T-helper 1 cell (primary cell): Measurements from ENCODE around the gene GPC3.
"Not testable (repeated sequence)": the region's sequence is repeated elsewhere in the genome, so short reads cannot be mapped to it uniquely, and the experiment has no call there.

ENCODE experiments used
- DNase-seq, 5 donors: peaks; one replicate each; pipeline ENCODE4 v3.0.0-alpha.2; 2012 to 2020

Gene GPC3

DNA sequence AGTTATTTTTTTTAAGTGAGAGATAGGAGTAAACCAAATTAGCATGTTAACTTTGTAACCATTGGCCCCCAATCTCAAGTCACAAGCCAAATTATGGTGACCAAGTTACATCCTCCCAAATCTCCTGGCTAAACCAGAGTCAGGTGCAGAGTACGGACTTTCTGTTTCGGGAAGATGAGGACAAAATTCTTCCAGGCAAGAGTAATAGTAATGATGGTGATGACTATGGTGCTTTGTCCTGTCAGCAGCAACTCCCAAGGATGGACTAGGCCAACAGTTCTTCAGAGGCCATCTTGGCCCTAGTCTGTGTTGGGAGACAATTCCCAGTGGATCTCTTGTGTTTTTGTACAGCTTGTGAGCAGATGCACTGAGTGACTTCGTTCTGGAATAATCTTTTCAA lies 148.8 kb downstream of the GPC3 start:
- no peak for DNase-seq

DNA sequence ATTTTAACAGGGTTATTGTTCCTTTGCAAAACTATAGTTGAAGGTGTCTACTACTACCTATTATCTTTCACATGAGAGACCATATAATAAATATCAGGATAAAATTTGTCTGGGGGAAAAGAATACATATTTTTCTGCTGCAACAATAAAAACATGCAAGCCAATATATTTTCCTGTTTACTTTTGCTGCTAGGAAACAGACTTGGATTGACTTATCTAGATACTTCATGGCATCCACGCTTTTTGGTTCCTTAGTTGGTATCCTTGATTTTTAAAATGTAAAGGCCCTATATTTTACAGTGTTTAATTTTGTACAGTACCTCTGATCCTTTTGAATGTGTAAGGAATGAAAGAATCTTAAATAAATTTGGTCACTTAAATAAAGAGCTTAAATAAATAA lies 150.6 kb downstream of the GPC3 start:
- no peak for DNase-seq

DNA sequence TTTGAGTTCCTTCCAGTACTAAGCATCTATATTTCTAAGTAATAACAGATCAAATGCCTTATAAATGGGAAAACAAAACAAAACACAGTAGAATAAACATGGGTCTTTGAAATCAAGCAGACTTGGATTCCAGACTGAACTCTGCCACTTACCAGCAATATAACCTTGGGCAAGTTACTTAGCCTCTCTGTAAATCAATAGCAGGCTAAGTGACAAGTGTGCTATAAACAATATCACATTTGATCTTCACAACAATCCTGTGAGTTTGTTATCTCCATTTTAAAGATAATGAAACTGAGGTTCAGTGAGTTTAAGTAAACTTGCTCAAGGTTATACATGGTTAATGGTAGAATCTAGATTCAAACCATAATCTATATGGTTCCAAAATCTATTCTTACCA lies 165.8 kb downstream of the GPC3 start:
- no peak for DNase-seq

DNA sequence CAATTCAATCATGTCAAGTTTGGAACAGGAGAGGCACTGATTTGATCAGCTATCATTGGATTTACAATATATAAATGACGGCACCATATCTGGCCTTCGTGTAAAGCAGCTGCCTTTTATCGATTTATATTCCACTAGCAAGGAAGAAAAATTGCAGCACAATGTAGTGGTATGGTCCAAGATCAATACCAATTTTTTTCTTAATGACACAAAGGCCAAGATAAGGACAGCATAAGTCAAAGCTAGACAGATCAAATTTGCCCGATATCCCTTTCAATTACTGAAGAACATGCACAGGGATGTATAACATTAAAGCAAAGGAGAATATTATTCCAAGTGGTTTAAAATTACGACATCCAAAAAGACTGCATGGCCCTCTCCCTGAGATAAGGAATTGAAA lies 167.4 kb downstream of the GPC3 start:
- DNase-seq: no peak

DNA sequence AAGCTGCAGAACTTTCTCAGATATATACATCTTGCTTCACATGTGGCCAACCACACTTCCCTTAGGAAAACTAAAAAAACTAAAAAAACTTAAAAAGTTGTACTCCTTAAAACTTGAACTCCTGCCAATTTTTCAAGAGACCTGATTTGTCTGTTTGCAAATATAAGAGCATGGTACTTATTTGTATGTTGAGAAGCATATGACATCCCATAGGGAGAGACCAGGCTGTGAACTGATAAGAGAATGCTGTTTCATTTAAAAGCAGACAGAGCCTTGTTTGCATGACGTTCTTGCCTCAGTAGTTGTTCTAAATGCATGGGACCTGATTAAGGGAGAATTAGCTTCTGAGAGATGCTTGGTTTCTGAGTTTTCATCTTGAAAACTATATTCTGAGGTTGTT lies 169.9 kb downstream of the GPC3 start:
- no peak for DNase-seq

DNA sequence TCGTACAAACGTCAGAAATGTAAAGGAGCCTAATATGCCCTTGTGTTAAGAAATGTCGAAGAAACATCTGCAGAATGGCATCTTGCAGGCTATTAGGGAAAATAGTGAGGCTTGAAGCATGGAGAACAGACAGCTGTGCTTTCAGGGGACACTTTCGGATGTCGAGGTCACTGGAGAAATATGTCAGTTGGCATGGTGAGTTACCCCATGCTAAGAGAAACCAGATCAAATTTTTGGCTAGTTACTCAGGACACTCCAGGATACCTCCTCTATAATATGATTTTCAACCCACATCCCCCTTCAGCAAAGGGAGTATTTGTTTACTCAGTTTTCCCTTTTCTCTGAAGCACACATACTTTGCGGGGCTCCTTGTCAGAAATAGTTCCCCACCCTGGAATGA lies 171.4 kb downstream of the GPC3 start:
- DNase-seq: no peak

DNA sequence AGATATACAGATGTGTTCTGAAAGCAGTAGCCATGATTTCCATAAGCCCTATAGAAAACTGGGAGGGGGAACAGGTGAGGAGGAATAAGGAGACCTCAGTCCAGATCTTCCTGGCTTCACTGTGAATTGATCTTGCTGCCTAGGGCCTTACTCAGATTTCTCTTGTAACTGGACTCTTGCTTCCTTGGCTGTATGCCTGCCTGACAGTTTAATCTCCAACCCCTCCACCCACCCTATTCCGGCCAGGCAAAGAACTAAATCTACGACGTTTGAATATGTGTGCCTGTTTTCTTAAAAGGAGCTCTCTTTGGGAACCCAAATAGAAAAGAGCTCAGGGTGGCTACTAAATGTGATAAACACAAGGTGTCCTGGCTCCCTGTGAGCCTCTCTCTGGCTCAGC lies 173.0 kb downstream of the GPC3 start:
- no peak for DNase-seq

DNA sequence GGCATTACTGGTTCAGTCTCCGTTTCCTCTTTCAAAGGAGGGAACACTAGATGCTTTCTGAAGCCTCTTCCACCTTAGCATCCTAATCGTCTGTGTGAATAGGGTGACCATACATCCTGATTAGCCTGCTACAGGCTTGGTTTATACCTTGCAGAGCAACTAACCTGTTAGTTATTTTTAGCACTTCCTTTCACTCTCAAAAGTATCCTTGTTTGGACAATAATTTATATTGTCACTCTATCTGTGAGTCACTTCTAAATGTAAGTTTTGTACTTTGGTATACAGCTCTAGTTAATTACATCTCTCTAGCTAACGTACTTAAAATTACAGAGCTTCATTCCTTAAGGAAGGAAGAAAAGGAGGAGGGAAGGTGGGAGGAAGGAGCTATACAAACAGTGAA lies 174.5 kb downstream of the GPC3 start:
- DNase-seq: no peak

DNA sequence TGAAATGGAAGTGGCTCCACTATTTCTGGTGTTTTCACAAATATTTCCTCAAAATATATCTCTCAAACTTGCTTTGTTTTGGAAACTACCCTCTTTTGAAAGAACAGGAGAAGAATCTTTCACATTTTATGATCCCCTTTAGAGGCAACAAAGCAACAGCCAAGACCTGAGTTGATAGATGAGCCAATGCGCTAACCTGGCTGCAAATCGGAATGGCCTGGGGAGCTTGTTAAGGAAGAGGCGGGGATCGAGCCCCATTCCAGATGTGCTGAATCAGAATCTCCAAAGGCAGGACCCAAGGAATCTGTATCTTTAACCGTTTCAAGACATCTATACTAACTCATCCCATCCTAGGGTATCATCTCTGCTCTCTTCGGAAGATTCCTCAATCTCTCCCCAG lies 181.3 kb downstream of the GPC3 start:
- DNase-seq: no peak

DNA sequence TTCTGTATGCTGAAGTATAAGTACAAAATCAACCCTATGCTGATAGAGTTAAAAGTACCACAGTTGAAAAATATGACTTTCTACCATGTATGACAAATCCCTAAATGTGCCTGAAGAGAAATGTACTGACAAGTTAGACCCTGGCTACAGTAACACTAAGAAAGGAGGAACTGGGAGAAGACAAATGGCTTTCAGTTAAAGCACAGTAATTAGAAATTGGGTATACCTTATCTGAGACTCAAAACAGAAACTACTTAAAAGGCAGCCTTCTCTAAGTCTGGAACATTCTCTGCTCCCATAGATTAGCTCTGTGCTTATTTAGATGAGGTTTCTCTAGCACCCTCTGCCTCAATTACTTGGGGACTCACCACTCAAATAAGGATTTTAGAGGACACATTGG lies 189.1 kb downstream of the GPC3 start:
- no peak for DNase-seq

DNA sequence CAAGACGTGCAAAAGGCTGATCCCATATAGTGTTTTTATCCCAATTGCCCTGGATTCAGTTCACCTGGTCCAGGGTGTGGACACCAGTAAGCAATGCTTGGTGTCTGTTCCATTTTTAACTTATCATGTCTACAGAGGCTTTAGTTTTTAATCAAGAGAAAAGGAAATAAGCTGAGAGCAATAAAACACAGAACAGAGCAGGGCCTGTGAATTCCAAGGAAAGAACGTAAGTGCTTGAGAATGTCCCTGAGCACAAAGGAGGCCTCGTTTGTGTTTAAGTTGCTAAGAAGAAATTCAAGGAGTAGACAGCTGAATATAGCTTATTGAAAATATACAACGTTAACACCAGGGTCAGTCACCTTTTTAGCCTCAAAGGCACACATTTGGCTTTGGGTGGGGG lies 191.3 kb downstream of the GPC3 start:
- DNase-seq: no peak

DNA sequence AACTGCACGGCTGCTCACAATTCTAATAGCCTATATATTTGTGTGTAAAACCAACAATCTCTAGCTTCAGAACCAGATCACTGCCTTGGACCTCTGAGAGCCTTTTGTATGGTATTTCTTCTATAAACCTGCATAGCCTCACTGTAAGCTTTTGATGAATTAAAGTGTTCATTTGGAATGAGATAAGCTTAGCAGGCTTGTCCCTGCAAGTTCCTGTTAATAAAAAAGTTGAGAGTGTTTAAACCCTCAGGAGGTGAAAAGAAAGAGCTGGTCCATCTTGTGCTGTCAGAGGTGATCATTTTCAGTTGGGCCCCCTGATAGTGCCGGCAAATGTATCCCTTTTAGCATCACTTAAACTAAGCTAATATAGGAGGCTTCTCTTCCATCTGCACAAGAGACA lies 191.8 kb downstream of the GPC3 start:
- DNase-seq: no peak

DNA sequence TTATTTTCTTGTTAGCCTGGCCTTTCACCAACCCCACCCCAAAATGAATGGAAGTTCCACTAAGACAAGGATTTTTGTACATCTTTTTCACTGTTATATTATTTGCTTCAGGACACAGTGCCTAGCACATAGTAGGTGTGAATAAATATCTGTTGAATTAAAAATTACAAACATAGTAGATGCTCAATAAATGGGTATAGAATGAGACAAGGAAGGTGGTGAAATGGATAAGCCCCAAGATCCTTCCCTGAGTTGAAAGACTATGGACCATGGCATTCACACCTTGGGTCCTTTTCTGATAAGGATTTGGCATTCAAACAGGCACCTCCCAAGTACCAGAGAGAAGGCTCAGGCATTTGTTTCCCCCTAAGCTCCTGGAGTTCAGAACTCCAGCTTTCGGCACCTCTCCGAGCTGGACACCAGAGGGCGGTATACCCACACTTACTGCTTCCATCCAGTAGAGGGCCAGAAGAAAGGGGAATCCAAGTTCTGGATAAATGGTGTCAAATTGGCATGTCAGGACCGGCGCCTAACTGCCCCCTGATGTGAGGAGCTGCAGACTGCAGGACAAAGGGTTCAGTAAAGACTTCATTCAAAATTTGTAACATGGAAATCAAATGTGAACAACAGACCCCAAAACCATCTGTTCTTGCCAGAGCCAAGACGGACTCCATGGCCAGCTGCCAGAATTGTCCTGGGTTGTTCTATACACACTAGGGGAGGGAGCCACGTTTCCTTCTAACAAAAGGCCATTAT lies 193.0 kb downstream of the GPC3 start:
- peak; percentile 7 to 53 (median 25) for DNase-seq

DNA sequence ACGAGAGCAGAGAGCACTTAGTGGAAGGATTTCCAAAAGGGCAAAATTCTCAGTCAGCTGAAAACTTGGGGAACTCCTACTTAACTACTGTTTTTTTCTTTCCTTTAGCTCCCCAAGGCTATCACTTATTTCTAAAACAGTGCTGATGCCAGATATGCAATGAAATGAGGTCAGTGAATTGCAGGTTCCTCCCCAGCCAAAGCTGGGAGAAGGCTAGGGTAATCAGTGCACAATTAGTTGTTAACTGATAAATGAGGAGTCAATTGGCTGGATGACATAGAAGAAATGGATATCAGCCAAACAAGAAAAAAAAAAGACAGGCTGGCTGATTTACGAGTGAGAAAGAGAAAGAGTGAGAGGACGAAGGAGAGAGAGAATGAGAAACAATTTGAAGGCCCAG lies 195.6 kb downstream of the GPC3 start:
- DNase-seq: no peak

DNA sequence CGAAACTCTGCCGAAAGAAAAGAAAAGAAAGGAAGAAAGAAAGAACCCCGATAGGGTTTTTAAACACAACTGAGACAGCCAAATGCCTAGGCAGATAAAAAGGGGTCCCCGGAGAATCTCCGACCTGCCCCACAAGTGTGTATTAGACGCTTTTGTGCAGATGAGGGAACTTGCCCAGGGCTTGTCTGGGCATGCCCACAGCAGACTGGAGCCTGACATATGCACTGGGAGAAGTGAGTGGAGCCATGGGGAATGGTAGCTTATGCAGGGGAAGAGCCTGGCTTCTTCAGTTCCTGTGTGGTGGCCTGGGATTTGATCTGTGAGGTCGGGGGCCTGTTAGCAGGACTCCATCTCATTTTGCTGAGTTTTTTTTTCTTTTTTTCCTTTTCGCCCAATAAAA lies 199.0 kb downstream of the GPC3 start:
- no peak for DNase-seq

DNA sequence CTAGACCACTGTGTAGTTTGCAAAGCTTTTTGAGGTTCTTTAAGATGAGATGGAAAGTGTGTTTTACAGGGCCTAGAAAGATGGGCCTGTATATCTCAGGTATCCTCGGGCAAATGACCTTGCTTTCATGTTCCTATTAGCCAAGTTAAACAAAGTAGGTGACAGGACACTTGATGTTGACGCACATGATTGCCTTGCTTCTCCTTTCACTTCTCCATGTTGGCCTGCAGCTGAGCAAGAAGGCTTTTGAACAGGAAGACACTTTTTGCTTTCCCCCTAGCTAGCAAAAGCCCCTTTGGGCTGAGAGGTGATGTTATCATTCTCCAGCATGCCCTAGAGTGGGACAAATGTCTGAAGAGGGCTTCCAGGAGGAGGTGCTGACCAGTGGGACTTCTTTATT lies 202.1 kb downstream of the GPC3 start:
- no peak for DNase-seq

DNA sequence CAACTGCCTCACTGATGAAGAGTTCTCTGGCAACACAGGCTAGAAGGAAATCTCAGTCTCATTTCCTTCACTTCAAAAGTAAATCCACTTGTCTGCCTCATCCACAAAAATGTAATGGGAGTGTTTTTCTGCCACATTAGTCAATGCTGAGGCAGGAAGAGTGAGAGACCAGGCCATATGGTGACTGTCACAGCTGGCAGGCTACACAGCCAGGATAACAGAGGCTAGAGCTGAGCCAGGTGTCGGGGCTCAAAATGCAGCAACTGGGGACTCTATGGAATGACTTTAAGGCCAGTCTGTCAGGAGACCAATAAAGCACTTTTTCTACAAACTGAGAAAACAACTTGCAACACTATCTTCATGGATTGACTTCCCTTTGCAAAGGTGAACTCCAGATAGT lies 204.2 kb downstream of the GPC3 start:
- no peak for DNase-seq

DNA sequence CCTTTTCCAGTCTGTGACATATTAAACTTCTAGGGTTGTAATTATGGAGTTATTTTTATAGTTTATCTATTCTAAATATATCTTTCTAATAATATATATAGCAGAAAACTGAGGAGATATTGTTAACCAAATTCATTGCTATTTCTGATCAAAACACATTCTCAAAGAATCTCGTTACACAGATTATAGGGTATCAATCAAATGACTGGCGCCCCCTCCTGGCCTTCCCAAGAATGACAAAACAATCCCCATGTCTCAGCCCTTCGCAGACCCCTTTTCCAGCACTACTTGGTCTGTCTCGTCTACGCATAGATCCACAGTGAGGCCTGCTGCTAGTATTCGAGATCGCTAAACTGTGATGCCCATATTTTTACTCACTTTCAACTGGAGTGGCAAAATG lies 209.3 kb downstream of the GPC3 start:
- DNase-seq: peak in 2 of 5 donors; percentile 3 to 20

DNA sequence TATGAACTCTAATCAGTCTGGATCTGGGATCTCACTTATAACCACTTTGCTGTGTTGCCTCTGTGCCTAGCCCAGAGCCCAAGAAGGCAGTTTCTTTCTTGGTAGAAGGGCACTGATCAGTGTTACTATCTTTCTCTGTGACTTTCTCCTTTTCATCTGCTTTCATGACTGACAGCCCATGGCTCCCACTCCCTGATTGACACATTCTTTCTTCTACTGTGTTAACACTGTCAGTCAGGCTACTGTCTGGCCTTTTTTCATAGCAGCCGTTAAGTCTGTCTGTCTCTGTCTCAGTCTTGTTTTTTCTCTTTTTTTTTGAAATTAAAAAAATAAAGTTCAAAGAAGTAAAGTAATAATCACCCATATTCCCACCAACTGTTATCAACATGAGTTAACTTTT lies 210.6 kb downstream of the GPC3 start:
- DNase-seq: no peak

DNA sequence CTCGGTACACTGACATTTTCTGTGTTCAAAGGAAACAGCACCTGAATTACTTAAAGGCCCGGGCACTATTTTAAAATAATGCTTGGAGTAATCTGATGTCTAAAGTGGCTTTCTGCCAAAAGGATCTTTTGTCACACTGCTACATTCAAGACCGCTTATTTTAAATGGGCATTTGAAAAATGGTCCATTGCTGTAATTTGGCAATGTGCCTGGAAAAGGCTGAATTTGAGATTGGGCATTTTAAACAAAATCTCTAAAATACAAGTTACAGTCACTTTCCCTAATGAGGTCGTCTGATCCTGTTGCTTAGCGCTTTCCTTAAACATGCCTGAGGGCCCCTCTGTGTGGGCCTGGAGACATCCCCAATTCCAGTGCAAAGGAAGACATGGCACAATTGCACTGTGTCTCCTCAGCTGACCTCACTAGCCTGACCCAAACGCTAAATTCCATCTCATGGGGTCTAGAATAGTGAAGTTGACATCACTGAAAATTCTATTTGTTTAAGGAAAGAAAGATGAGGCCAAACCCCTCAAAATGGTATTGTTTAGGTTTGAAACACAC lies 214.2 kb downstream of the GPC3 start:
- no peak for DNase-seq

DNA sequence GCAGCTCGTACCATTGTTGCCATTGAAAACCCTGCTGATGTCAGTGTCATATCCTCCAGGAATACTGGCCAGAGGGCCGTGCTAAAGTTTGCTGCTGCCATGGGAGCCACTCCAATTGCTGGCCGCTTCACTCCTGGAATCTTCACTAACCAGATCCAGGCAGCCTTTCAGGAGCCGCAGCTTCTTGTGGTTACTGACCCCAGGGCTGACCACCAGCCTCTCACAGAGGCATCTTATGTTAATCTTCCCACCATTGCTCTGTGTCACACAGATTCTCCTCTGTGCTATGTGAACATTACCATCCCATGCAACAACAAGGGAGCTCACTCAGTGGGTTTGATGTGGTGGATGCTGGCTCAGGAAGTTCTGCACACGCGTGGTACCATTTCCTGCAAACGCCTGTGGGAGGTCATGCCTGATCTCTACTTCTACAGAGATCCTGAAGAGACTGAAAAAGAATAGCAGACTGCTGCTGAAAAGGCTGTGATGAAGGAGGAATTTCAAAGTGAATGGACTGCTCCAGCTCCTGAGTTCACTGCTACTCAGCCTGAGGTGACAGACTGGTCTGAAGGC lies 222.3 kb downstream of the GPC3 start:
- not testable (repeated sequence) for DNase-seq

DNA sequence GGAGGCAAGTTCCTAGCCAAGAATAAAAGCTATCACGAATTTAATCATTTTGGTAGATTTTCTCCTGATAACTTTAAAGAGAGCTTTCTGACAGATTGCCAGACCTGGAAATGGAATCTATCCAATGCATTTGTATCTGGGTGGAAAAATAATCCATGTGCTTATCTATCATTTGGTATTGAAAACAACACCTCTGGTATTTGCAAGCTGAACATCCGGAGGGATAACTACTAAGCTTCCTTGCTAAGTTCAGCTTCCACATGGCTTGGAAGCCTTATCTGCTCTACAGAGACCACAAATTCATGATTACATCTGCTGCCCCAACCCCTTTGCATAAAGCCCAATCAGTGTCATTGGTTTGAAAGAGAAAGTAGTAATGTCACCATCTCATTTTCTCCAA lies 230.7 kb downstream of the GPC3 start:
- no peak for DNase-seq

DNA sequence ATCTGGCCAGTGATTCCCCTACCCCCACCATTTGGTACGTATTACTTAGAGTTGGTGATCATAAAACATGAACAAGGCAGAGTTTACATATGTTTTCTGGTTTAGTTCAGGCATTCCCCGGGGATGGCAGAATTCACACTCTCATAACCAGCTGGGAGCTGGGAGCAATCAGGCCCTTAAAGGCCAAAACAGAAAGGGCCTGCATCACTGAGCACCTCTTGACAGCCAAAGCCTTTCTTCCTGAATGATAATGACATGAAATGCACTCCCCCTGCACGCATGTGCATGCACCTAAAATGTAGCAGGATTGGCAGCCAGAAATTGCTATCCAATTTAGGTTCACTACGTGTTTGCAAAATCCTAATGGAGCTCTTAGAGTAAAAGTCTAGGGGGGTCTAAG lies 235.4 kb downstream of the GPC3 start:
- DNase-seq: no peak

DNA sequence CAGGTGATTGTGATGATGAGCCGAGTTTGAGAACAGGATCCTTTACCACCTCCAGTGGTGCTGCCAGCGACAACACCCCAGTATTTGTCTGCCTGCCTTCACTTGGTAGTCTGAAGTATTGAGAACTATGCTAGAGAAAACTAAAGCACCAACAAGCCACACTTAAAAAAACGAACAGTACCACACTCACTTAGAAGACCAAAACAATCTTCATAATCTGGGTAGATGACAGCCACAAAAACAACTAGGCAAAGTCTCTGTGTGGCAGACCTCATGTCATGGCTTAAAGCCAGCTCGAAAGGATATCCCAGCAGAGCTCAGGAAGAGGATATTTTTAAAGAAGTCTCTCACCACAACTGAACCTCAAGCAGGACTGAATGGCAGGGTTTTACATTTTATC lies 236.0 kb downstream of the GPC3 start:
- no peak for DNase-seq

DNA sequence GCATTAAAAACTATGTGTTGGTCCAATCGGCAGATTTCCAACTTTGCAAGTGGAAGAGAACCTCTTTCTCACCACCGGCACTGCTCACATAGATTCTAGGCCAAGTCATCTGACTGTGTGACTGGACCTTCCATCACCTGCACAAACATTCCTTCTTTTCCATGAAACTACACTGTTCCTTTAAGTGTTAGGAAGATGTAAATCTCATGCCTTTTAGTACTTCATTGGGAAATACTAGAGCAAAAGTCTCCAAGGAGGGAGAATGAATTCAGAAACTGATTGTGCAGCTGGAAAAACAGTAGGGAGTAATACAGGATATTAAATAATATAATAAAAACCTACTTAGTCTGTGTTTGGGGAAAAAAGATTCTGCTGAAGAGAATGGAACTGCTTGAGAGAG lies 238.2 kb downstream of the GPC3 start:
- DNase-seq: no peak
